BJ (cell line): ENCODE results near the gene C15orf62. TPM values are rescaled to one million over a fixed set of nuclear protein-coding genes. Genes with fewer than 3 reads are reported as not detected.

Experiments used
- CTCF ChIA-PET: fragments of 350-600 bp; formaldehyde crosslinking; extraction: SDS; loops from one replicate; lab custom pipeline; 2021; ENCODE audit warnings: antibody characterized with exemption, inconsistent platforms; lab: Yijun Ruan, JAX
- POLR2A ChIA-PET: fragments of 300-600 bp; sonication (Branson Sonifier 250); formaldehyde crosslinking; extraction: SDS; loops from one replicate; lab custom pipeline; 2021; ENCODE audit warnings: antibody characterized with exemption; lab: Charles Lee
- DNase-seq: peaks from one replicate; pipeline ENCODE4 v3.0.0-alpha.2; 2011; ENCODE audit warnings: low read depth
- H3K27me3 ChIP-seq: 2 replicates; pipeline ENCODE4 v1.6.0; 2011; ENCODE audit warnings: low read length; ENCODE audit not compliant: control insufficient read depth, insufficient read depth
- H3K36me3 ChIP-seq: 2 replicates; pipeline ENCODE4 v1.5.1; 2011; ENCODE audit warnings: low read length; ENCODE audit not compliant: control insufficient read depth, insufficient read depth
- H3K4me3 ChIP-seq: 2 replicates; pipeline ENCODE4 v1.5.1; 2011; ENCODE audit warnings: low read depth, mild to moderate bottlenecking, control low read depth, low read length
- polyA plus RNA-seq: library from polyadenylated mRNA; depleted of rRNA; stranded (reverse); fragments of >200 nt; gene quantifications from 2 replicates; pipeline ENCODE4 v1.2.3, GENCODE V29; 2011
- TF ChIP-seq, protein P1 (sequence below): IDR thresholded peaks from 2 replicates; pipeline ENCODE4 v1.5.1; 2011; ENCODE audit warnings: low read depth, mild to moderate bottlenecking, control low read depth, inconsistent platforms, low read length, moderate library complexity; ENCODE audit not compliant: insufficient read depth

C15orf62 gene
- polyA plus RNA-seq, 1 experiment, result 0.04 TPM

DNA sequence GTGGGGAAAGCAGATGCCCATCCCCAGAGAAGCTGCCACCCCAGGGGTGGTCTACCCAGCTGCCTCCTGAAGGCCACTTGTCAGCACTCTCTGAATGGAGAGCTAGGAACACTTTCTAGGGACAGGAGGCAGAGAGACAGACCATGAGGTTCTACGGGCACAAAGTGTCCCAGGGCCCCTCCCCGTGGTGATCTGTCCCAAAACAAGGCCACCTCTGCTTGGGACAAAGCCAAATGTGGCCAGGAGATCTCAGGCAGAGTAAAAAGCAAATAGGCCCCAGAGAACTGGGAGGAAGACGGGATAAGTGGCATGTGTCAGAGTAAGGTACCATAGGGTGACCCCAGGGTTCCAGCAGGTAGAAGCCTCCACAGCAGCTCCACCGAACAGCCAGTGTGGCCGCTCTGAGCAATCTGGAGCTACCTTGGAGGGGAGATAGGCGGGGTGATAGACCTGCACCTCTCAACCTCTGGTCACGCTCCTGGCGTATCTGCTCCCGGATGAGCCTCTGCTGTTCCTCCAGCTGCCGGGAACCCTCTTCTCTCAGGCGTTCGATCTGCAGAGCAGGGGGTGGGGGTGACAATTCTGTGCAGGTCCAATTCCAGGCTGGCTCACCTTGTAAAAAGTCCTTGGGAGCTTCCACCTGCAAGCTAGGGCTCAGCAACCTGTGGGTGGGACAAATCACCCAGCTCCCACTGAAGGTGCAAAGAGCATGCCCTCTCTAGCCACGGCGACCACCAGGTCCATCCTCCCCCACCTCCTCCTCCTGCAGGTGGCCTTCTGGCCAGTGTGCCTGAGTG lies 6.2 kb downstream of the C15orf62 start:
- TF ChIP-seq, protein P1, sequence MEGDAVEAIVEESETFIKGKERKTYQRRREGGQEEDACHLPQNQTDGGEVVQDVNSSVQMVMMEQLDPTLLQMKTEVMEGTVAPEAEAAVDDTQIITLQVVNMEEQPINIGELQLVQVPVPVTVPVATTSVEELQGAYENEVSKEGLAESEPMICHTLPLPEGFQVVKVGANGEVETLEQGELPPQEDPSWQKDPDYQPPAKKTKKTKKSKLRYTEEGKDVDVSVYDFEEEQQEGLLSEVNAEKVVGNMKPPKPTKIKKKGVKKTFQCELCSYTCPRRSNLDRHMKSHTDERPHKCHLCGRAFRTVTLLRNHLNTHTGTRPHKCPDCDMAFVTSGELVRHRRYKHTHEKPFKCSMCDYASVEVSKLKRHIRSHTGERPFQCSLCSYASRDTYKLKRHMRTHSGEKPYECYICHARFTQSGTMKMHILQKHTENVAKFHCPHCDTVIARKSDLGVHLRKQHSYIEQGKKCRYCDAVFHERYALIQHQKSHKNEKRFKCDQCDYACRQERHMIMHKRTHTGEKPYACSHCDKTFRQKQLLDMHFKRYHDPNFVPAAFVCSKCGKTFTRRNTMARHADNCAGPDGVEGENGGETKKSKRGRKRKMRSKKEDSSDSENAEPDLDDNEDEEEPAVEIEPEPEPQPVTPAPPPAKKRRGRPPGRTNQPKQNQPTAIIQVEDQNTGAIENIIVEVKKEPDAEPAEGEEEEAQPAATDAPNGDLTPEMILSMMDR, result no peak
- ChIA-PET POLR2A (no interaction called here), CTCF (interaction anchor here (0.9 to 1.1 kb wide), 2 partner anchors 10 to 12 kb away, joined by 3 read pairs; no protein-coding TSS in a partner anchor)
- no peak for DNase-seq
- Histone ChIP-seq H3K36me3 (peaks cover 31% of the 10 kb centered on the region), H3K27me3 (no peaks in the 10 kb centered on the region), H3K4me3 (no peak overlapping the region)

- TF ChIP-seq, protein P1, result no peak
- POLR2A ChIA-PET, result no interaction called here
- H3K27me3 ChIP-seq, result no peaks in the 10 kb centered on the region
- no peak overlapping the region for H3K4me3 ChIP-seq
- H3K36me3 ChIP-seq, result peaks cover 31% of the 10 kb centered on the region
- CTCF ChIA-PET, result interaction anchor here (0.9 to 1.1 kb wide), 2 partner anchors 9 to 12 kb away, joined by 3 read pairs; no protein-coding TSS in a partner anchor
- no peak for DNase-seq
Observed at GRCh38 chr15:40776537-40777141, 6.9 kb downstream of the C15orf62 start.

DNA sequence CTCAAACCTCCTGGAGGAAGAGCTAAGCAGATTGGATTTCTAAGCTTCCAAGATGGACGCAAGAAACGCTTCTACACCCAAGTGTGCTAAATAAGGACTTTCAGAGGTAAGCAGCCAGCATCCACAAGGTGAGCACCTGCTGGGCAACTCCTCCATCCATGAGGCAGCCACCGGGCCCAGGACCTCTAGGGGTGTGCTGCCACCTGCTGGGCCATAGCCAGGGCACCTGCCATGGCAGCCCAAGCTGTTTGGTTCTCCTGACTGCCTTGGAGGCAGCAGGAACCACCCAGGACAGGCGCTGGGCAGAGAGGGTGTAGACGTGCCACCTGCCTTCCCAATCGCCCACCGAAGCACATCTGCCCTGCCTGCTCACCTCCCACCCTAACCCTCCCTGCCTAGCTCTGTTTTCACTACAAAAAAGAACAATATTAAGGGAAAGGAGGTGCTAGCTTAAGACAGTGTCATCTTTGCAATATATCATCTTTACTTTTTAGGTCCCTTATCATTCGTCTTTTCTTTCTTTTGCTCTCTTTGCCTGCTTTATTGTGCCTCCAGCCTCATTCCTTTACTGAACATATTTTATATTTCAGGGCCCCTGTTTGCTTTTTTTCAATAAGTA lies 12.9 kb downstream of the C15orf62 start:
- POLR2A ChIA-PET, result no interaction called here
- peaks cover 7% of the 10 kb centered on the region; the same call in 1 of the 2 replicates for H3K36me3 ChIP-seq
- CTCF ChIA-PET, result interaction anchor here (1.2 to 1.7 kb wide), 8 partner anchors 11 to 193 kb away, joined by 3 to 8 read pairs (median 6); partner anchors contain the start of gene ZFYVE19
- TF ChIP-seq, protein P1, result peak; percentile 56
- H3K27me3 ChIP-seq, result no peaks in the 10 kb centered on the region
- DNase-seq, result no peak
- H3K4me3 ChIP-seq, result no peak overlapping the region

DNA sequence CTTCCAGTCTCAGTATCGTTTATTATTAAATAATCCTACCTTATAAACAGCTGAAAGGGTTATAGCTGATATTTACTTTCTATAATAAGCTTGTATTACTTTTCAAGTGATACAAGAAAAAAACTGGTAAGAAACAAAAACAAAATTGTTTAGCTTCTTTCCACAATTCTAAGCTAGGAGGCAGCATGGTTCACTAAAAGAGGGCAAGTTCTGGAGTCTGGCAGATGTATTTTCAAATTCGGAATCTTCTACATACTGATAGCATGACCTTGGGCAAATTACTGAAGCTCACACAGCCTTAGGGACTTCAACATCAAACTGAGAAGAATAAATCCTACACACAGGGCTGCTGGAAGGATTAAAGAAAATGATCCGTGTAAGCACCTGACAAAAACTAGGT lies 15.4 kb downstream of the C15orf62 start:
- H3K4me3 ChIP-seq, result no peak overlapping the region
- CTCF ChIA-PET, result interaction anchor here (1.1 to 1.3 kb wide), 4 partner anchors 13 to 106 kb away, joined by 3 to 4 read pairs (median 4); partner anchors contain the start of gene GCHFR
- POLR2A ChIA-PET, result no interaction called here
- H3K36me3 ChIP-seq, result no peaks in the 10 kb centered on the region
- H3K27me3 ChIP-seq, result no peaks in the 10 kb centered on the region
- TF ChIP-seq, protein P1, result no peak
- no peak for DNase-seq

GRCh38 chr15:40785814-40786213 lies 16.0 kb downstream of the C15orf62 start:
- TF ChIP-seq, protein P1, result no peak
- Histone ChIP-seq H3K4me3 (no peak overlapping the region), H3K27me3 (no peaks in the 10 kb centered on the region), H3K36me3 (no peaks in the 10 kb centered on the region)
- CTCF ChIA-PET, result interaction anchor here (1.1 to 1.3 kb wide), 3 partner anchors 9 to 107 kb away, joined by 3 read pairs; no protein-coding TSS in a partner anchor
- no peak for DNase-seq
- POLR2A ChIA-PET, result no interaction called here
